Measurements from ENCODE around the gene GHITM.

Gene GHITM

GRCh38 chr10:84201682-84202081, 62.4 kb downstream of the GHITM start:
- DNase-seq = no peak

- no peak for DNase-seq
Measured at GRCh38 chr10:84202349-84202748, 63.0 kb downstream of the GHITM start.

All from islet precursor cell (in vitro differentiated cells).